NCI-H1930 (cell line): ENCODE results near the gene GRAMD1B.

Experiments
- DNase-seq, 2 experiments: peaks; one replicate each; lab custom pipeline; 2025; lab: John Stamatoyannopoulos, UW

GRAMD1B gene

GRCh38 chr11:123475469-123475868 is 45.4 kb downstream of the GRAMD1B start:
- no peak for DNase-seq

- no peak for DNase-seq
These were observed 47.3 kb downstream of the GRAMD1B start for GRCh38 chr11:123477205-123477907.

GRCh38 chr11:123478352-123478987 is 48.4 kb downstream of the GRAMD1B start:
- peak; percentile 57 to 69 for DNase-seq

GRCh38 chr11:123479048-123479837 is 49.2 kb downstream of the GRAMD1B start:
- no peak for DNase-seq

- DNase-seq: no peak
These were observed 50.3 kb downstream of the GRAMD1B start for GRCh38 chr11:123480290-123480815.

- DNase-seq: no peak
These were observed 50.8 kb downstream of the GRAMD1B start for GRCh38 chr11:123480882-123481281.

GRCh38 chr11:123481640-123482039 is 51.6 kb downstream of the GRAMD1B start:
- DNase-seq: no peak

GRCh38 chr11:123482218-123482617 is 52.1 kb downstream of the GRAMD1B start:
- DNase-seq: no peak

- DNase-seq: no peak
These were observed 53.0 kb downstream of the GRAMD1B start for GRCh38 chr11:123483058-123483457.

GRCh38 chr11:123483466-123483865 is 53.4 kb downstream of the GRAMD1B start:
- no peak for DNase-seq

- DNase-seq: no peak
These were observed 54.4 kb downstream of the GRAMD1B start for GRCh38 chr11:123484448-123484847.

GRCh38 chr11:123487157-123487744 is 57.2 kb downstream of the GRAMD1B start:
- DNase-seq: no peak

- no peak for DNase-seq
These were observed 60.5 kb downstream of the GRAMD1B start for GRCh38 chr11:123490527-123490926.

GRCh38 chr11:123491241-123491640 is 61.2 kb downstream of the GRAMD1B start:
- DNase-seq: no peak

- no peak for DNase-seq
These were observed 63.4 kb downstream of the GRAMD1B start for GRCh38 chr11:123493349-123494063.

- DNase-seq: no peak
These were observed 64.4 kb downstream of the GRAMD1B start for GRCh38 chr11:123494195-123495050.

- no peak for DNase-seq
These were observed 74.3 kb downstream of the GRAMD1B start for GRCh38 chr11:123504401-123504800.

- no peak for DNase-seq
These were observed 75.7 kb downstream of the GRAMD1B start for GRCh38 chr11:123505546-123506299.

- no peak for DNase-seq
These were observed 77.0 kb downstream of the GRAMD1B start for GRCh38 chr11:123507043-123507442.
